Ishikawa (cell line): ENCODE measurements around the gene ANGPTL7.

Experiments used
- CEBPB ChIP-seq: IDR thresholded peaks from 2 replicates; pipeline ENCODE4 v1.6.1; 2012
- CREB1 ChIP-seq: IDR thresholded peaks from 2 replicates; pipeline ENCODE4 v1.6.1; 2012; ENCODE audit warnings: low read depth
- EGR1 ChIP-seq: IDR thresholded peaks from 2 replicates; pipeline ENCODE4 v1.6.1; 2012
- EP300 ChIP-seq: IDR thresholded peaks from 2 replicates; pipeline ENCODE4 v1.6.1; 2012; ENCODE audit warnings: borderline replicate concordance
- FOXM1 ChIP-seq: IDR thresholded peaks from 2 replicates; pipeline ENCODE4 v1.6.1; 2012; ENCODE audit warnings: low read depth, borderline replicate concordance
- RAD21 ChIP-seq: IDR thresholded peaks from 2 replicates; pipeline ENCODE4 v1.6.1; 2012; ENCODE audit warnings: low read depth
- TAF1 ChIP-seq: IDR thresholded peaks from 2 replicates; pipeline ENCODE4 v1.6.1; 2012; ENCODE audit warnings: low read depth, mild to moderate bottlenecking
- TCF12 ChIP-seq: IDR thresholded peaks from 2 replicates; pipeline ENCODE4 v1.6.1; 2012; ENCODE audit warnings: low read depth
- TEAD4 ChIP-seq: IDR thresholded peaks from 2 replicates; pipeline ENCODE4 v1.6.1; 2012
- ZBTB7A ChIP-seq: IDR thresholded peaks from 2 replicates; pipeline ENCODE4 v1.6.1; 2012; ENCODE audit warnings: low read depth
- TF ChIP-seq, protein P1 (sequence below): IDR thresholded peaks from 2 replicates; pipeline ENCODE4 v1.6.1; 2012
- TF ChIP-seq, protein P2 (sequence below): IDR thresholded peaks from 2 replicates; pipeline ENCODE4 v1.6.1; 2012

DNA sequence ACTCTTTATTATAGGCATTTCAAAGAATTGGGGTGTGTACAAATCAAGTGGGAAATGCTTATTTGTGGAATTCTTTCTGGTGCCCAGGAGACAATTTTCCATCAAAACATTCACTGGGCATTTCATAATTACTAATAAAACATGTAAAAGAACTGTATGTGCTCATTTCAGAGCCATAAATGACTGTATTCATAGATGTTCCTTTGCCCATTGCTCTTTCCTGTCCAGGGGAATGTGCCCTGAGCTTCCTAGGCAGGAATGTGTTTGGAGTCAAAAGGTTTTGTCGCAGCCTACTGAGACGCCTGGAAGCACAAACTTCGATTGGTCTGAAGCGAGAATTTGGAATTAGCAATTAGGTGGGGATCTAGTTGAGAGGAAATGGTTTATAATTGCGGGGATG lies 45.8 kb upstream of the ANGPTL7 start:
- TF ChIP-seq TAF1 (no peak), FOXM1 (no peak), EGR1 (no peak), TEAD4 (no peak), EP300 (no peak), ZBTB7A (no peak), CEBPB (no peak), RAD21 (no peak), TCF12 (no peak), CREB1 (no peak)
- TF ChIP-seq, protein P1, sequence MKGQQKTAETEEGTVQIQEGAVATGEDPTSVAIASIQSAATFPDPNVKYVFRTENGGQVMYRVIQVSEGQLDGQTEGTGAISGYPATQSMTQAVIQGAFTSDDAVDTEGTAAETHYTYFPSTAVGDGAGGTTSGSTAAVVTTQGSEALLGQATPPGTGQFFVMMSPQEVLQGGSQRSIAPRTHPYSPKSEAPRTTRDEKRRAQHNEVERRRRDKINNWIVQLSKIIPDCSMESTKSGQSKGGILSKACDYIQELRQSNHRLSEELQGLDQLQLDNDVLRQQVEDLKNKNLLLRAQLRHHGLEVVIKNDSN: no peak
- TF ChIP-seq, protein P2, sequence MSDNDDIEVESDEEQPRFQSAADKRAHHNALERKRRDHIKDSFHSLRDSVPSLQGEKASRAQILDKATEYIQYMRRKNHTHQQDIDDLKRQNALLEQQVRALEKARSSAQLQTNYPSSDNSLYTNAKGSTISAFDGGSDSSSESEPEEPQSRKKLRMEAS: no peak
